Nasal cavity respiratory epithelium epithelial cell of viscerocranial mucosa (primary cell): Measurements from ENCODE around the gene TOMM70. TPM values are rescaled to one million over a fixed set of nuclear protein-coding genes. Genes with fewer than 3 reads are reported as not detected.

Experiments used
- total RNA-seq: library from RNA; depleted of rRNA; stranded (reverse); fragments of >200 nt; gene quantifications from 2 replicates; pipeline ENCODE4 v1.2.3, GENCODE V29; 2014

TOMM70 gene
- total RNA-seq, result 50.9 and 59.5 TPM in 2 replicates

GRCh38 chr3:100400780-100401673, at the start of gene TOMM70, which contains the start of gene LNP1:
TOMM70 (minus strand) TSS chr3:100401089; CDS start chr3:100400949, 140 bp downstream.
LNP1 (plus strand) TSS chr3:100401539; CDS start chr3:100429730, 28,191 bp downstream.

GRCh38 chr3:100334488-100335351, 66.2 kb downstream of the TOMM70 start, which contains the start of gene NIT2:
NIT2 (plus strand) TSS chr3:100334757; CDS start chr3:100334792, 35 bp downstream.

Other genes with a start within 250 kb of the TOMM70 start
- gene TBC1D23, start 140.1 kb downstream of the TOMM70 start, total RNA-seq, result 43.4 and 44.8 TPM in 2 replicates
- gene NIT2, start 66.3 kb downstream of the TOMM70 start, total RNA-seq, result 16.7 and 22.7 TPM in 2 replicates
- 1.00 and 1.4 TPM in 2 replicates for gene LNP1, start 450 bp upstream of the TOMM70 start, total RNA-seq
- 8.5 and 10.7 TPM in 2 replicates for gene TMEM45A, start 91.5 kb upstream of the TOMM70 start, total RNA-seq
- 34.2 TPM in 1 of 2 replicates, not detected in the other for gene ADGRG7, start 208.5 kb upstream of the TOMM70 start, total RNA-seq